ENCODE measurements around the gene PSME4. TPM values are rescaled to one million over a fixed set of nuclear protein-coding genes. Genes with fewer than 3 reads are reported as not detected.
"Not testable (repeated sequence)": the region's sequence is repeated elsewhere in the genome, so short reads cannot be mapped to it uniquely, and the experiment has no call there.

The PSME4 gene
- total and polyA plus RNA-seq, 3 donors from 2014 or later = 104 to 144 (median 142) TPM

- TF ChIP-seq POLR2A (IDR thresholded peaks at IDR 0.05) = no peak
- TF ChIP-seq CTCF (IDR thresholded peaks at IDR 0.05) = no peak
- H3K4me3 ChIP-seq = no peak overlapping the region
- no peaks in the 10 kb centered on the region for H3K27me3 ChIP-seq
- H3K4me1 ChIP-seq = peaks cover 12% of the 10 kb centered on the region
- no peak overlapping the region for H3K27ac ChIP-seq
- intact Hi-C loops (cut with DNase I; ENCODE audit: low total_unique reads) = no loop called here
- DNase-seq = no peak
- H3K9me3 ChIP-seq = no peaks in the 10 kb centered on the region
- WGBS, 2 donors = 81 to 85% methylated on average over 5 of the region's 5 CpGs
- H3K36me3 ChIP-seq (ENCODE audit: low read depth, missing control alignments) = no peaks in the 10 kb centered on the region
Observed at GRCh38 chr2:53941749-53942148, 29.0 kb downstream of the PSME4 start.

GRCh38 chr2:53939656-53940055, 31.1 kb downstream of the PSME4 start:
- WGBS, 2 donors = 85 to 89% methylated on average over 4 of the region's 4 CpGs
- no peak for DNase-seq
- H3K4me3 ChIP-seq = no peak overlapping the region
- TF ChIP-seq POLR2A (IDR thresholded peaks at IDR 0.05) (no peak), CTCF (IDR thresholded peaks at IDR 0.05) (no peak)
- intact Hi-C loops (cut with DNase I; ENCODE audit: low total_unique reads) = no loop called here
- no peaks in the 10 kb centered on the region for H3K36me3 ChIP-seq (ENCODE audit: low read depth, missing control alignments)
- H3K4me1 ChIP-seq = peaks cover 12% of the 10 kb centered on the region
- no peak overlapping the region for H3K27ac ChIP-seq
- no peaks in the 10 kb centered on the region for H3K27me3 ChIP-seq
- no peaks in the 10 kb centered on the region for H3K9me3 ChIP-seq

GRCh38 chr2:53938904-53939303, 31.9 kb downstream of the PSME4 start:
- no peaks in the 10 kb centered on the region for H3K27me3 ChIP-seq
- no peaks in the 10 kb centered on the region for H3K36me3 ChIP-seq (ENCODE audit: low read depth, missing control alignments)
- intact Hi-C loops (cut with DNase I; ENCODE audit: low total_unique reads) = no loop called here
- H3K9me3 ChIP-seq = no peaks in the 10 kb centered on the region
- H3K27ac ChIP-seq = no peak overlapping the region
- no peak overlapping the region for H3K4me3 ChIP-seq
- 89 to 90% methylated on average over 3 of the region's 3 CpGs for WGBS, 2 donors
- TF ChIP-seq CTCF (IDR thresholded peaks at IDR 0.05) (no peak), POLR2A (IDR thresholded peaks at IDR 0.05) (no peak)
- DNase-seq = no peak
- H3K4me1 ChIP-seq = peaks cover 12% of the 10 kb centered on the region

GRCh38 chr2:53933329-53933728, 37.5 kb downstream of the PSME4 start:
- WGBS, 2 donors = 85 to 93% methylated on average over 8 of the region's 8 CpGs
- H3K36me3 ChIP-seq (ENCODE audit: low read depth, missing control alignments) = no peaks in the 10 kb centered on the region
- DNase-seq = no peak

GRCh38 chr2:53926321-53926720, 44.5 kb downstream of the PSME4 start:
- H3K4me3 ChIP-seq; intact Hi-C loops (cut with DNase I; ENCODE audit: low total_unique reads); H3K36me3 ChIP-seq (ENCODE audit: low read depth, missing control alignments); H3K4me1 ChIP-seq; H3K27ac ChIP-seq; H3K9me3 ChIP-seq; DNase-seq; H3K27me3 ChIP-seq: not testable (repeated sequence)
- 92 to 95% methylated on average over 8 of the region's 8 CpGs for WGBS, 2 donors

More at GRCh38 chr2:53933329-53933728, 37.5 kb downstream of the PSME4 start:
- no peak overlapping the region for H3K27ac ChIP-seq
- H3K9me3 ChIP-seq = no peaks in the 10 kb centered on the region
- TF ChIP-seq CTCF (IDR thresholded peaks at IDR 0.05) = no peak
- TF ChIP-seq POLR2A (IDR thresholded peaks at IDR 0.05) = no peak
- no peak overlapping the region for H3K4me3 ChIP-seq
- H3K4me1 ChIP-seq = peaks cover 3% of the 10 kb centered on the region
- H3K27me3 ChIP-seq = no peaks in the 10 kb centered on the region
- intact Hi-C loops (cut with DNase I; ENCODE audit: low total_unique reads) = no loop called here

Measured in testis (tissue), 3 donors.